ENCODE results near the gene PEF1.
"Not testable (repeated sequence)": the region's sequence is repeated elsewhere in the genome, so short reads cannot be mapped to it uniquely, and the experiment has no call there.

The PEF1 gene

GRCh38 chr1:31609514-31610118 is 35.1 kb downstream of the PEF1 start:
- no peak for DNase-seq (ENCODE audit: low read depth)

- no peak for DNase-seq (ENCODE audit: low read depth)
Observed at GRCh38 chr1:31607360-31607759, 37.3 kb downstream of the PEF1 start.

- no peak for DNase-seq (ENCODE audit: low read depth)
Observed at GRCh38 chr1:31605908-31606427, 38.7 kb downstream of the PEF1 start.

GRCh38 chr1:31602081-31602480 is 42.6 kb downstream of the PEF1 start:
- DNase-seq (ENCODE audit: low read depth) = no peak

GRCh38 chr1:31600641-31601040 is 44.0 kb downstream of the PEF1 start:
- DNase-seq (ENCODE audit: low read depth) = no peak

GRCh38 chr1:31598980-31599379 is 45.7 kb downstream of the PEF1 start:
- no peak for DNase-seq (ENCODE audit: low read depth)

GRCh38 chr1:31596737-31597097 is 48.0 kb downstream of the PEF1 start:
- no peak for DNase-seq (ENCODE audit: low read depth)

- no peak for DNase-seq (ENCODE audit: low read depth)
Observed at GRCh38 chr1:31595836-31596736, 48.6 kb downstream of the PEF1 start.

GRCh38 chr1:31593770-31594632 is 50.7 kb downstream of the PEF1 start:
- DNase-seq (ENCODE audit: low read depth) = peak; percentile 30

- no peak for DNase-seq (ENCODE audit: low read depth)
Observed at GRCh38 chr1:31593136-31593665, 51.5 kb downstream of the PEF1 start.

- no peak for DNase-seq (ENCODE audit: low read depth)
Observed at GRCh38 chr1:31592132-31592531, 52.5 kb downstream of the PEF1 start.

- no peak for DNase-seq (ENCODE audit: low read depth)
Observed at GRCh38 chr1:31591425-31592093, 53.1 kb downstream of the PEF1 start.

- DNase-seq (ENCODE audit: low read depth) = no peak
Observed at GRCh38 chr1:31588751-31589515, 55.7 kb downstream of the PEF1 start.

- DNase-seq (ENCODE audit: low read depth) = no peak
Observed at GRCh38 chr1:31587720-31588423, 56.8 kb downstream of the PEF1 start.

- not testable (repeated sequence) for DNase-seq (ENCODE audit: low read depth)
Observed at GRCh38 chr1:31587328-31587699, 57.4 kb downstream of the PEF1 start.

- no peak for DNase-seq (ENCODE audit: low read depth)
Observed at GRCh38 chr1:31586376-31587327, 58.0 kb downstream of the PEF1 start.

- no peak for DNase-seq (ENCODE audit: low read depth)
Observed at GRCh38 chr1:31585736-31586365, 58.8 kb downstream of the PEF1 start.

Data from stimulated activated CD8-positive, alpha-beta memory T cell treated with anti-CD3 and anti-CD28 coated beads, Interleukin-12 subunit alpha, Interleukin-12 subunit beta, amount 100 ng/mL, for 4 hours (primary cell).